Loucy (cell line): ENCODE data around the gene TTPAL.

Source experiments
- H2AFZ ChIP-seq: fragments of 200-600 bp; sonication (generic); 2 replicates; pipeline ENCODE4 v1.6.0; 2016; ENCODE audit warnings: antibody characterized with exemption, mild to moderate bottlenecking, low read length, moderate library complexity
- H3F3A ChIP-seq: fragments of 200-600 bp; 2 replicates; pipeline ENCODE4 v1.6.0; 2016; ENCODE audit warnings: antibody characterized with exemption, low read depth, mild to moderate bottlenecking
- H3K27me3 ChIP-seq: fragments of 200-600 bp; sonication (generic); 2 replicates; pipeline ENCODE4 v1.6.1; 2014; ENCODE audit warnings: low read length, mild to moderate bottlenecking; ENCODE audit not compliant: insufficient read depth, poor library complexity, severe bottlenecking
- H3K36me3 ChIP-seq: fragments of 200-600 bp; sonication (generic); 2 replicates; pipeline ENCODE4 v1.6.1; 2016; ENCODE audit warnings: low read length; ENCODE audit not compliant: insufficient read depth
- H3K4me1 ChIP-seq: fragments of 200-600 bp; sonication (generic); 2 replicates; pipeline ENCODE4 v1.5.1; 2014; ENCODE audit warnings: low read length, mild to moderate bottlenecking; ENCODE audit not compliant: insufficient read depth, poor library complexity, severe bottlenecking
- H3K4me2 ChIP-seq: fragments of 200-600 bp; sonication (generic); 2 replicates; pipeline ENCODE4 v1.6.0; 2014; ENCODE audit warnings: antibody characterized with exemption, low read length, low read depth, mild to moderate bottlenecking; ENCODE audit not compliant: poor library complexity, severe bottlenecking
- H3K4me3 ChIP-seq: fragments of 200-600 bp; sonication (generic); 2 replicates; pipeline ENCODE4 v1.5.1; 2014; ENCODE audit warnings: low read length, mild to moderate bottlenecking, mixed read lengths; ENCODE audit not compliant: poor library complexity, severe bottlenecking
- H3K79me2 ChIP-seq: fragments of 200-600 bp; sonication (generic); 2 replicates; pipeline ENCODE4 v1.6.1; 2014; ENCODE audit warnings: low read length; ENCODE audit not compliant: insufficient read depth
- H3K9ac ChIP-seq: fragments of 200-600 bp; sonication (generic); 2 replicates; pipeline ENCODE4 v1.6.0; 2014; ENCODE audit warnings: mild to moderate bottlenecking, low read depth, low read length, moderate library complexity; ENCODE audit not compliant: poor library complexity, severe bottlenecking
- H3K9me2 ChIP-seq: fragments of 200-600 bp; sonication (generic); replicated peaks from 2 replicates; pipeline ENCODE4 v1.6.1; 2016; ENCODE audit warnings: low read depth, low read length, mixed read lengths
- H3K9me3 ChIP-seq: fragments of 200-600 bp; sonication (generic); 2 replicates; pipeline ENCODE4 v1.6.1; 2014; ENCODE audit warnings: mild to moderate bottlenecking, antibody characterized with exemption, low read length, low read depth; ENCODE audit not compliant: insufficient read depth
- H4K20me1 ChIP-seq: fragments of 200-600 bp; sonication (generic); 2 replicates; pipeline ENCODE4 v1.6.0; 2014; ENCODE audit warnings: antibody characterized with exemption, low read length, mild to moderate bottlenecking; ENCODE audit not compliant: insufficient read depth, poor library complexity, severe bottlenecking
- CTCF ChIP-seq: fragments of 200-600 bp; sonication (generic); conservative IDR thresholded peaks from 2 replicates; pipeline ENCODE4 v1.5.1; 2014; ENCODE audit warnings: mild to moderate bottlenecking, antibody characterized with exemption, low read length
- EZH2phosphoT487 ChIP-seq: fragments of 200-600 bp; IDR thresholded peaks from 2 replicates; pipeline ENCODE4 v1.6.1; 2018; ENCODE audit warnings: antibody characterized with exemption, mild to moderate bottlenecking, moderate library complexity, borderline replicate concordance

TTPAL gene

GRCh38 chr20:44431502-44432234 is 44.0 kb upstream of the TTPAL start:
- Histone ChIP-seq H3K9me2 (no peaks in the 10 kb centered on the region), H2AFZ (no peak overlapping the region), H4K20me1 (no peaks in the 10 kb centered on the region), H3K36me3 (no peaks in the 10 kb centered on the region), H3K4me3 (no peak overlapping the region), H3F3A (no peaks in the 10 kb centered on the region), H3K4me2 (no peak overlapping the region), H3K9me3 (no peaks in the 10 kb centered on the region), H3K9ac (no peak overlapping the region), H3K4me1 (no peaks in the 10 kb centered on the region), H3K79me2 (no peaks in the 10 kb centered on the region), H3K27me3 (no peaks in the 10 kb centered on the region)
- TF ChIP-seq CTCF = no peak; the same call in 1 of the 2 replicates
- TF ChIP-seq EZH2phosphoT487 = no peak

GRCh38 chr20:44432618-44433577 is 42.8 kb upstream of the TTPAL start:
- Histone ChIP-seq H3K4me3 (no peak overlapping the region), H3K36me3 (no peaks in the 10 kb centered on the region), H3K4me2 (no peak overlapping the region), H3F3A (no peaks in the 10 kb centered on the region), H3K9me2 (no peaks in the 10 kb centered on the region), H2AFZ (no peak overlapping the region), H3K79me2 (no peaks in the 10 kb centered on the region), H3K9me3 (no peaks in the 10 kb centered on the region), H4K20me1 (no peaks in the 10 kb centered on the region), H3K27me3 (no peaks in the 10 kb centered on the region), H3K9ac (no peak overlapping the region), H3K4me1 (no peaks in the 10 kb centered on the region)
- TF ChIP-seq CTCF (no peak), EZH2phosphoT487 (no peak)

- Histone ChIP-seq H3K27me3 (no peaks in the 10 kb centered on the region), H3F3A (no peaks in the 10 kb centered on the region), H3K79me2 (no peaks in the 10 kb centered on the region), H3K9ac (no peak overlapping the region), H3K4me1 (no peaks in the 10 kb centered on the region), H3K4me2 (no peak overlapping the region), H3K9me3 (no peaks in the 10 kb centered on the region), H3K36me3 (no peaks in the 10 kb centered on the region), H2AFZ (no peak overlapping the region), H3K4me3 (no peak overlapping the region), H4K20me1 (no peaks in the 10 kb centered on the region), H3K9me2 (no peaks in the 10 kb centered on the region)
- TF ChIP-seq CTCF = no peak
- no peak for TF ChIP-seq EZH2phosphoT487
These were observed 41.7 kb upstream of the TTPAL start for GRCh38 chr20:44433751-44434538.
